Tibial nerve (tissue), 4 donors: Measurements from ENCODE around the gene SPDYA. TPM values are rescaled to one million over a fixed set of nuclear protein-coding genes. Genes with fewer than 3 reads are reported as not detected.
"Not testable (repeated sequence)": the region's sequence is repeated elsewhere in the genome, so short reads cannot be mapped to it uniquely, and the experiment has no call there.

Experiments
- DNase-seq, 2 donors: peaks; one replicate each; pipeline ENCODE4 v3.0.0-alpha.2; 2019; ENCODE audit warnings: low spot score in 2 of 2
- H3K27ac ChIP-seq, 4 donors: fragments of 200-600 bp; sonication (generic) in 3 of 4; one replicate each; pipeline ENCODE4 v1.5.1; 2017 to 2019; ENCODE audit warnings: mild to moderate bottlenecking in 1 of 4
- H3K27me3 ChIP-seq, 2 donors: fragments of 200-600 bp; sonication (generic) in 1 of 2; one replicate each; pipeline versions ENCODE4 v1.5.1 to v1.6.0; 2017 to 2019
- H3K36me3 ChIP-seq, 3 donors: fragments of 200-600 bp; sonication (generic); one replicate each; pipeline ENCODE4 v1.5.1; 2018 to 2019
- H3K4me1 ChIP-seq, 4 donors: fragments of 200-600 bp; sonication (generic) in 3 of 4; one replicate each; pipeline ENCODE4 v1.5.1; 2017 to 2019
- H3K4me3 ChIP-seq, 4 donors: fragments of 200-600 bp; sonication (generic) in 3 of 4; one replicate each; pipeline ENCODE4 v1.5.1; 2017 to 2019; ENCODE audit warnings: mild to moderate bottlenecking in 1 of 4, moderate library complexity in 1 of 4
- H3K9me3 ChIP-seq, 4 donors: fragments of 200-600 bp; sonication (generic) in 3 of 4; one replicate each; pipeline ENCODE4 v1.5.1; 2017 to 2019
- CTCF ChIP-seq, 5 experiments: fragments of 200-600 bp in 3 of 5; fragments of 450-650 bp in 2 of 5; sonication (generic) in 3 of 5; IDR thresholded peaks; one replicate each; pipeline ENCODE4 v1.5.1; 2016 to 2019; ENCODE audit warnings: antibody characterized with exemption in 5 of 5, mild to moderate bottlenecking in 3 of 5, moderate library complexity in 2 of 5
- EP300 ChIP-seq, 2 donors: sonication (generic); formaldehyde crosslinking; IDR thresholded peaks; one replicate each; pipeline ENCODE4 v1.6.1; 2017; ENCODE audit warnings: antibody characterized with exemption in 2 of 2, mild to moderate bottlenecking in 1 of 2
- POLR2A ChIP-seq, 2 donors: fragments of 450-650 bp; IDR thresholded peaks; one replicate each; pipeline ENCODE4 v1.6.1; 2017; ENCODE audit warnings: antibody characterized with exemption in 2 of 2, mild to moderate bottlenecking in 2 of 2, moderate library complexity in 2 of 2
- WGBS, 2 donors: methylation state at CpG; one replicate each; pipeline ENCODE4 v1.1.5; 2018; 5-methylcytosine and 5-hydroxymethylcytosine counted together
- total RNA-seq, 4 donors: library from RNA; depleted of rRNA; stranded (reverse); fragments of >200 nt; gene quantifications; one replicate each; pipeline ENCODE4 v1.1.0, GENCODE V29; 2016

Gene SPDYA
- total RNA-seq, 4 donors from 2014 or later: 0.90 to 5.7 (median 4.6) TPM

GRCh38 chr2:28779001-28779400 is 31.6 kb upstream of the SPDYA start:
- TF ChIP-seq CTCF (IDR thresholded peaks at IDR 0.05) (no peak), POLR2A (IDR thresholded peaks at IDR 0.05) (no peak), EP300 (IDR thresholded peaks at IDR 0.05) (no peak)
- DNase-seq: no peak
- H3K27me3 ChIP-seq: no peaks in the 10 kb centered on the region
- H3K4me1 ChIP-seq: peaks cover 0 to 29% (median 2%) of the 10 kb centered on the region in 4 donors
- H3K36me3 ChIP-seq: peaks cover 0 to 71% (median 0%) of the 10 kb centered on the region in 3 donors
- H3K4me3 ChIP-seq: no peak overlapping the region
- no peaks in the 10 kb centered on the region for H3K9me3 ChIP-seq
- 90 to 95% methylated on average over 2 of the region's 2 CpGs for WGBS, 2 donors
- no peak overlapping the region for H3K27ac ChIP-seq

GRCh38 chr2:28780496-28780895 is 30.1 kb upstream of the SPDYA start:
- H3K4me3 ChIP-seq: no peak overlapping the region
- no peak for DNase-seq
- TF ChIP-seq CTCF (IDR thresholded peaks at IDR 0.05): no peak
- no peak for TF ChIP-seq EP300 (IDR thresholded peaks at IDR 0.05)
- no peak for TF ChIP-seq POLR2A (IDR thresholded peaks at IDR 0.05)
- peaks cover 0 to 18% (median 0%) of the 10 kb centered on the region in 4 donors for H3K4me1 ChIP-seq
- peaks cover 0 to 86% (median 3%) of the 10 kb centered on the region in 3 donors for H3K36me3 ChIP-seq
- WGBS, 2 donors: 89 to 96% methylated on average over 2 of the region's 2 CpGs
- no peak overlapping the region for H3K27ac ChIP-seq
- no peaks in the 10 kb centered on the region for H3K9me3 ChIP-seq
- H3K27me3 ChIP-seq: no peaks in the 10 kb centered on the region

GRCh38 chr2:28782423-28782822 is 28.2 kb upstream of the SPDYA start:
- no peaks in the 10 kb centered on the region for H3K9me3 ChIP-seq
- no peaks in the 10 kb centered on the region for H3K27me3 ChIP-seq
- TF ChIP-seq EP300 (IDR thresholded peaks at IDR 0.05) (no peak), POLR2A (IDR thresholded peaks at IDR 0.05) (no peak), CTCF (IDR thresholded peaks at IDR 0.05) (no peak)
- no peak overlapping the region for H3K27ac ChIP-seq
- no peak overlapping the region for H3K4me3 ChIP-seq
- peaks cover 0 to 100% (median 5%) of the 10 kb centered on the region in 3 donors for H3K36me3 ChIP-seq
- DNase-seq: no peak
- H3K4me1 ChIP-seq: peaks cover 0 to 12% (median 0%) of the 10 kb centered on the region in 4 donors
- WGBS, 2 donors: 60 to 77% methylated on average over 3 of the region's 3 CpGs

- not testable (repeated sequence) for DNase-seq, H3K9me3 ChIP-seq, H3K27me3 ChIP-seq, H3K4me1 ChIP-seq, H3K4me3 ChIP-seq, H3K27ac ChIP-seq
- peaks cover 0 to 100% (median 23%) of the 10 kb centered on the region in 3 donors for H3K36me3 ChIP-seq
- WGBS, 2 donors: 82 to 90% methylated on average over 7 of the region's 7 CpGs
Observed at GRCh38 chr2:28784570-28784969, 26.1 kb upstream of the SPDYA start.

- H3K4me1 ChIP-seq: no peaks in the 10 kb centered on the region
- peaks cover 0 to 26% (median 0%) of the 10 kb centered on the region in 4 donors for H3K9me3 ChIP-seq
- DNase-seq: no peak
- H3K27ac ChIP-seq: no peak overlapping the region
- H3K36me3 ChIP-seq: peaks cover 0 to 96% (median 8%) of the 10 kb centered on the region in 3 donors
- no peaks in the 10 kb centered on the region for H3K27me3 ChIP-seq
- 82 to 88% methylated on average over 4 of the region's 4 CpGs for WGBS, 2 donors
- no peak overlapping the region for H3K4me3 ChIP-seq
- TF ChIP-seq CTCF (IDR thresholded peaks at IDR 0.05) (no peak), POLR2A (IDR thresholded peaks at IDR 0.05) (no peak), EP300 (IDR thresholded peaks at IDR 0.05) (no peak)
Observed at GRCh38 chr2:28796620-28797019, 14.0 kb upstream of the SPDYA start.

GRCh38 chr2:28801726-28802125 is 8.9 kb upstream of the SPDYA start:
- no peak for TF ChIP-seq CTCF (IDR thresholded peaks at IDR 0.05)
- TF ChIP-seq EP300 (IDR thresholded peaks at IDR 0.05): no peak
- TF ChIP-seq POLR2A (IDR thresholded peaks at IDR 0.05): no peak
- H3K9me3 ChIP-seq: peaks cover 0 to 4% (median 0%) of the 10 kb centered on the region in 4 donors
- no peak overlapping the region for H3K4me3 ChIP-seq
- H3K36me3 ChIP-seq: peaks cover 0 to 78% (median 0%) of the 10 kb centered on the region in 3 donors
- H3K27ac ChIP-seq: no peak overlapping the region
- H3K4me1 ChIP-seq: peaks cover 0 to 10% (median 5%) of the 10 kb centered on the region in 4 donors
- H3K27me3 ChIP-seq: no peaks in the 10 kb centered on the region
- DNase-seq: no peak
- WGBS, 2 donors: 90 to 95% methylated on average over 3 of the region's 3 CpGs
